Measurements from ENCODE around the gene CCDC157. TPM values are rescaled to one million over a fixed set of nuclear protein-coding genes. Genes with fewer than 3 reads are reported as not detected.
"Not testable (repeated sequence)": the region's sequence is repeated elsewhere in the genome, so short reads cannot be mapped to it uniquely, and the experiment has no call there.

Gene CCDC157
- total RNA-seq, 4 donors from 2014 or later, result 1.4 to 5.2 (median 3.3) TPM

DNA sequence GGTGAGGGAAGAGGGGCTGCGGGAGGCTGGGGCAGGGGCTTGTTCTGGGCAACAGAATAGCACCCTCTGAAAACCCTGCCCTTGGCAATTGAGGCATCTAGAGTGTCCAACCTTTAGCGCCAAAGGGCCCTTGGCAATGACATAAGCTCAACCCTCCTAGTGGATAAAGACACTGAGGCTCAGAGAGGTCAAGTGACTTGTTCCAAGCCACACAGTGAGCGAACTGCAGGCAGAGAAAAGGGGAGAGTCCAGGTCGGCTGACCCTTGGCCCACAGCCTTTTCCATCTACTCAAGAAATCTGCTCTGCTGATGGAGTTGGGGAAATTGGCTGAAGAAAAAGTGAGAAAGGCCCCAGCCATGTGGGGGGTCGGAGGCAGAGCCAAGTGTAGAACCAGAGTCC, 42.9 kb downstream of the CCDC157 start:
- H3K4me3 ChIP-seq, result no peak overlapping the region
- WGBS, 2 donors (ENCODE audit: low coverage in 1 of 2), result 84% methylated on average over 5 of the region's 5 CpGs; no CpG with 5 or more reads in 1 of the 2 donors
- DNase-seq, result no peak
- peaks cover 3 to 24% (median 17%) of the 10 kb centered on the region in 4 donors for H3K4me1 ChIP-seq
- intact Hi-C loops (cut with DNase I; ENCODE audit: low total_unique reads), result no loop called here
- H3K36me3 ChIP-seq, result no peaks in the 10 kb centered on the region
- H3K9me3 ChIP-seq, result no peaks in the 10 kb centered on the region
- no peak overlapping the region for H3K27ac ChIP-seq
- in situ Hi-C loops (cut with MboI; ENCODE audit: low pct_ligation_motif_present in 1 of 4, low pct_unique_long_range_greater_than_20kb in 1 of 4, low sequenced_read_pairs in 3 of 4), result loop anchor here (10.0 to 25.0 kb wide), 4 partner anchors 88 to 287 kb away; partner anchors contain the start of genes CASTOR1 (in 1 of the 4) and OSM (in 1 of the 4)
- no peak for TF ChIP-seq POLR2A (IDR thresholded peaks at IDR 0.05)
- TF ChIP-seq POLR2AphosphoS5 (IDR thresholded peaks at IDR 0.05), result no peak
- TF ChIP-seq EP300 (IDR thresholded peaks at IDR 0.05; ENCODE audit: low read depth), result no peak
- TF ChIP-seq, protein P1, sequence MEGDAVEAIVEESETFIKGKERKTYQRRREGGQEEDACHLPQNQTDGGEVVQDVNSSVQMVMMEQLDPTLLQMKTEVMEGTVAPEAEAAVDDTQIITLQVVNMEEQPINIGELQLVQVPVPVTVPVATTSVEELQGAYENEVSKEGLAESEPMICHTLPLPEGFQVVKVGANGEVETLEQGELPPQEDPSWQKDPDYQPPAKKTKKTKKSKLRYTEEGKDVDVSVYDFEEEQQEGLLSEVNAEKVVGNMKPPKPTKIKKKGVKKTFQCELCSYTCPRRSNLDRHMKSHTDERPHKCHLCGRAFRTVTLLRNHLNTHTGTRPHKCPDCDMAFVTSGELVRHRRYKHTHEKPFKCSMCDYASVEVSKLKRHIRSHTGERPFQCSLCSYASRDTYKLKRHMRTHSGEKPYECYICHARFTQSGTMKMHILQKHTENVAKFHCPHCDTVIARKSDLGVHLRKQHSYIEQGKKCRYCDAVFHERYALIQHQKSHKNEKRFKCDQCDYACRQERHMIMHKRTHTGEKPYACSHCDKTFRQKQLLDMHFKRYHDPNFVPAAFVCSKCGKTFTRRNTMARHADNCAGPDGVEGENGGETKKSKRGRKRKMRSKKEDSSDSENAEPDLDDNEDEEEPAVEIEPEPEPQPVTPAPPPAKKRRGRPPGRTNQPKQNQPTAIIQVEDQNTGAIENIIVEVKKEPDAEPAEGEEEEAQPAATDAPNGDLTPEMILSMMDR (IDR thresholded peaks at IDR 0.05), result no peak
- H3K27me3 ChIP-seq, result peaks cover 16% of the 10 kb centered on the region

DNA sequence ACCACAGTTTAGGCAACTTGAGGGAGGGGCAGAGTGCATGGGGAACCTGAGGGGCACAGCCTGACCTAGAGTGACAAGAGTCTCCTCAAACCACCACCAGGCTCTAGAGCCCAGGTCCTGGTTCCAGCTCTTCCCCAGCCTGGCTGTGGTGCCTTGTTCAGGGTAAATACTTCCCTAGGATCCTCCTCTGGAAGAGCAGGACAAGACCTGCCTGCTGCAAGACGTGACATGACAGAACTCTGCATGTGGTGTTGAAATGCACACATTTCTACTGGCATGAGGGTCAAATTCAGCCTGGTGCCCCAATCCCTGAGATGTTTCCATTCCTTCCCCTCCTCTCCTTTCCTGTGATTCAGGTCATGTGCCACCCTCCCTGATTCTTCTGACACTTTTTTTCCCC, 43.4 kb downstream of the CCDC157 start:
- in situ Hi-C loops (cut with MboI; ENCODE audit: low pct_ligation_motif_present in 1 of 4, low pct_unique_long_range_greater_than_20kb in 1 of 4, low sequenced_read_pairs in 3 of 4) (no loop called here), intact Hi-C loops (cut with DNase I; ENCODE audit: low total_unique reads) (no loop called here)
- H3K27me3 ChIP-seq, result peaks cover 16% of the 10 kb centered on the region
- no peaks in the 10 kb centered on the region for H3K36me3 ChIP-seq
- H3K9me3 ChIP-seq, result no peaks in the 10 kb centered on the region
- H3K27ac ChIP-seq, result no peak overlapping the region
- H3K4me3 ChIP-seq, result no peak overlapping the region
- TF ChIP-seq, protein P1 (IDR thresholded peaks at IDR 0.05), result no peak
- TF ChIP-seq EP300 (IDR thresholded peaks at IDR 0.05; ENCODE audit: low read depth) (no peak), POLR2A (IDR thresholded peaks at IDR 0.05) (no peak), POLR2AphosphoS5 (IDR thresholded peaks at IDR 0.05) (no peak)
- 86 to 100% methylated on average over 1 of the region's 1 CpG for WGBS, 2 donors (ENCODE audit: low coverage in 1 of 2)
- no peak for DNase-seq
- H3K4me1 ChIP-seq, result peaks cover 3 to 24% (median 17%) of the 10 kb centered on the region in 4 donors

DNA sequence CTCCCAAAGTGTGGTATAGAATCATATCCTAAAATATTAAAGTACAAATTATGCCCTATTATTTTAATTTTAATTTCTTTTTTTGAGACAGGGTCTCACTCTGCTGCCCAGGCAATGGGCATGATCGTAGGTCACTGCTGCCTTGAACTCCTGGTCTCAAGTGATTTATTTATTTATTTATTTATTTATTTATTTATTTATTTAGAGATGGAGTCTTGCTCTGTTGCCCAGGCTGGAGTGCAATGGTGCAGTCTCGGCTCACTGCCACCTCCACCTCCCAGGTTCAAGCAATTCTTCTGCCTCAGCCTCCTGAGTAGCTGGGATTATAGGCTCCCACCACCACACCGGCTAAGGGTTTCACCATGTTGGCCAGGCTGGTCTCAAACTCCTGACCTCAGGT, 44.2 kb downstream of the CCDC157 start:
- H3K27ac ChIP-seq; intact Hi-C loops (cut with DNase I; ENCODE audit: low total_unique reads); H3K36me3 ChIP-seq; in situ Hi-C loops (cut with MboI; ENCODE audit: low pct_ligation_motif_present in 1 of 4, low pct_unique_long_range_greater_than_20kb in 1 of 4, low sequenced_read_pairs in 3 of 4); H3K4me3 ChIP-seq; H3K9me3 ChIP-seq; DNase-seq: not testable (repeated sequence)
- WGBS, 2 donors (ENCODE audit: low coverage in 1 of 2), result 97 to 100% methylated on average over 1 to 3 of the region's 3 CpGs
- H3K27me3 ChIP-seq, result peaks cover 16% of the 10 kb centered on the region
- H3K4me1 ChIP-seq, result peaks cover 3 to 24% (median 17%) of the 10 kb centered on the region in 4 donors

DNA sequence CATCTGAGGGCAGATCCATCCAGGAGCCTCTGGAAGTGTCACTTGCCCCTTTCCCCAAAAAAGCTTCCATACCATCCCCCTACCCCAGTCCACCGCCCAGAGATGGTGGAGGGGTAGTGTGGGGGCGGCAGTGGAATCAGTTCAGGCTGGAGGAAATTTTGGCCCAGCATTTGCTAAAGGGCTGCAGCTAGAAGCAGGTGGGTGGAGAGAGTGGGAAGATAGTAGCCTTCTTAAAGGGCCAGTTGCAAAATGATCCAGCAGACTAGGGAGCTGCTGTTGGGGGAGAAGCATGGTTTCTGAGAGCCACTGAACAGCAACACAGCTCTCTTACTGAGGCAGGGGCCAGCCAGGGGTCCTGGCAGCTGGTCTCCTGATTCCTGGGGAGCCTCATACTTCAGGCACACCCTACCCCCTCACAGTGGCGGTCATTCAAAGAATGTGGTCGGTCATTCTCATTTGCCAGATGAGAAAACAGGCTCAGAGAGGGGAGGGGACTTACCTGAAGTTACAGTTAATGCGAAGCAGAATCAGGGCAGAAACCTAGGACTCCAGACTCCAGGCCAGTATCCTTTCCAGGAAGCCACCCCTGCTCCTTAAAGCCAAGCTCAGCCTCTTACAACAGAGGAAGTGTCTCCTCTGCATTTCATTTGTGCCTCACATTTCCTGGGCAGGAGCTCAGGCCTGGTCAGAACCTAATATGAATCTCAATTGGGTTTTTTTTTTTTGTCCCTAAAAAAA, 45.4 kb downstream of the CCDC157 start:
- intact Hi-C loops (cut with DNase I; ENCODE audit: low total_unique reads), result no loop called here
- H3K4me1 ChIP-seq, result peaks cover 0 to 15% (median 7%) of the 10 kb centered on the region in 4 donors
- TF ChIP-seq EP300 (IDR thresholded peaks at IDR 0.05; ENCODE audit: low read depth) (no peak), POLR2AphosphoS5 (IDR thresholded peaks at IDR 0.05) (no peak), POLR2A (IDR thresholded peaks at IDR 0.05) (no peak)
- TF ChIP-seq, protein P1 (IDR thresholded peaks at IDR 0.05), result no peak
- H3K36me3 ChIP-seq, result no peaks in the 10 kb centered on the region
- no peak overlapping the region for H3K4me3 ChIP-seq
- in situ Hi-C loops (cut with MboI; ENCODE audit: low pct_ligation_motif_present in 1 of 4, low pct_unique_long_range_greater_than_20kb in 1 of 4, low sequenced_read_pairs in 3 of 4), result no loop called here
- no peaks in the 10 kb centered on the region for H3K9me3 ChIP-seq
- no peak overlapping the region for H3K27ac ChIP-seq
- peaks cover 13% of the 10 kb centered on the region for H3K27me3 ChIP-seq
- WGBS, 2 donors (ENCODE audit: low coverage in 1 of 2), result 71% methylated on average over 5 of the region's 5 CpGs; no CpG with 5 or more reads in 1 of the 2 donors
- no peak for DNase-seq

DNA sequence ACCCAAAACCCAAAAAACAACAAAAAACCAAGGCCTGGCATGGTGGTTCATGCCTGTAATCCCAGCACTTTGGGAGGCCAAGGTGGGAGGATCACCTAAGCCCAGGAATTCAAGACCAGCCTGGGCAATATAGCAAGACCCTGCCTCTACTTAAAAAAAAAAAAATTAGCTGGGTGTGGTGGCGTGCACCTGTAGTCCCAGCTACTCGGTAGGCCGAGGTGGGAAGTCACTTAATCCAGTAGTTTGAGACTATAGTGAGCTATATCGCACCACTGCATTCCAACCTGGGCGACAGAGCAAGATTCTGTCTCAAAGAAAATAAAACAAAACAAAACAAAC, 45.9 kb downstream of the CCDC157 start:
- H3K4me1 ChIP-seq; H3K27me3 ChIP-seq; H3K36me3 ChIP-seq; DNase-seq; H3K9me3 ChIP-seq; intact Hi-C loops (cut with DNase I; ENCODE audit: low total_unique reads); H3K4me3 ChIP-seq; in situ Hi-C loops (cut with MboI; ENCODE audit: low pct_ligation_motif_present in 1 of 4, low pct_unique_long_range_greater_than_20kb in 1 of 4, low sequenced_read_pairs in 3 of 4); H3K27ac ChIP-seq: not testable (repeated sequence)
- 93 to 97% methylated on average over 5 of the region's 5 CpGs for WGBS, 2 donors (ENCODE audit: low coverage in 1 of 2)

All from transverse colon (tissue), 4 donors.